Mesenchymal stem cell (in vitro differentiated cells and primary cell): ENCODE data around the gene C2orf72. TPM values are rescaled to one million over a fixed set of nuclear protein-coding genes. Genes with fewer than 3 reads are reported as not detected.

Experiments
- DNase-seq: peaks from one replicate; pipeline ENCODE4 v3.0.0-alpha.2; 2013
- H2AFZ ChIP-seq: one replicate; pipeline ENCODE4 v1.6.1; 2013; ENCODE audit warnings: low read depth, mild to moderate bottlenecking, control low read depth, inconsistent platforms, low read length, moderate library complexity
- H2AK5ac ChIP-seq: 2 replicates; pipeline ENCODE4 v1.6.1; 2013; ENCODE audit warnings: low read length, moderate library complexity, mild to moderate bottlenecking, inconsistent platforms; ENCODE audit not compliant: severe bottlenecking
- H2BK120ac ChIP-seq: one replicate; pipeline ENCODE4 v1.6.1; 2013; ENCODE audit warnings: low read depth, mild to moderate bottlenecking, inconsistent platforms, low read length, moderate library complexity
- H2BK12ac ChIP-seq, 2 experiments: one replicate each; pipeline ENCODE4 v1.6.1; 2013; ENCODE audit warnings: inconsistent platforms in 2 of 2, low read length in 2 of 2, mild to moderate bottlenecking in 2 of 2, moderate library complexity in 2 of 2, control low read depth in 1 of 2
- H2BK15ac ChIP-seq: one replicate; pipeline ENCODE4 v1.6.1; 2013; ENCODE audit warnings: mild to moderate bottlenecking, low read depth, inconsistent platforms; ENCODE audit not compliant: poor library complexity, severe bottlenecking
- H2BK5ac ChIP-seq: 2 replicates; pipeline ENCODE4 v1.6.1; 2013; ENCODE audit warnings: low read depth, mild to moderate bottlenecking, low read length, control low read depth, inconsistent platforms; ENCODE audit not compliant: poor library complexity, severe bottlenecking
- H3K14ac ChIP-seq, 2 experiments: one replicate each; pipeline ENCODE4 v1.6.1; 2013; ENCODE audit warnings: inconsistent platforms in 2 of 2, low read length in 2 of 2, control low read depth in 1 of 2, mild to moderate bottlenecking in 1 of 2, moderate library complexity in 1 of 2
- H3K18ac ChIP-seq, 2 experiments: one replicate each; pipeline ENCODE4 v1.6.1; 2013; ENCODE audit warnings: inconsistent platforms in 2 of 2, low read length in 2 of 2, control low read depth in 1 of 2, low read depth in 1 of 2, mild to moderate bottlenecking in 1 of 2
- H3K23ac ChIP-seq, 2 experiments: one replicate each; pipeline ENCODE4 v1.6.1; 2013; ENCODE audit warnings: inconsistent platforms in 2 of 2, low read length in 2 of 2, mild to moderate bottlenecking in 2 of 2, moderate library complexity in 2 of 2, control low read depth in 1 of 2
- H3K27ac ChIP-seq: 2 replicates; pipeline ENCODE4 v1.5.1; 2013; ENCODE audit warnings: mild to moderate bottlenecking, moderate library complexity, low read length, control low read depth, inconsistent platforms; ENCODE audit not compliant: poor library complexity, severe bottlenecking
- H3K27me3 ChIP-seq, 2 experiments: 2 replicates each; pipeline versions ENCODE4 v1.6.1 to v1.7.0; 2013; ENCODE audit warnings: low read length in 2 of 2, mild to moderate bottlenecking in 2 of 2, moderate library complexity in 2 of 2, control low read depth in 1 of 2, inconsistent platforms in 1 of 2; ENCODE audit not compliant: control insufficient read depth in 1 of 2, insufficient read depth in 1 of 2
- H3K36me3 ChIP-seq, 2 experiments: 2 replicates each; pipeline versions ENCODE4 v1.6.1 to v1.7.0; 2013; ENCODE audit warnings: low read length in 2 of 2, control low read depth in 1 of 2, inconsistent platforms in 1 of 2, low read depth in 1 of 2, mild to moderate bottlenecking in 1 of 2; ENCODE audit not compliant: insufficient read depth in 2 of 2, control insufficient read depth in 1 of 2
- H3K4ac ChIP-seq, 2 experiments: one replicate each; pipeline ENCODE4 v1.6.1; 2013; ENCODE audit warnings: inconsistent platforms in 2 of 2, low read length in 2 of 2, mild to moderate bottlenecking in 2 of 2, moderate library complexity in 2 of 2, control low read depth in 1 of 2, low read depth in 1 of 2
- H3K4me1 ChIP-seq: 2 replicates; pipeline ENCODE4 v1.6.1; 2013; ENCODE audit warnings: low read depth, low read length, control low read depth; ENCODE audit not compliant: control insufficient read depth, insufficient read depth
- H3K4me2 ChIP-seq: 2 replicates; pipeline ENCODE4 v1.6.1; 2013; ENCODE audit warnings: low read length, mild to moderate bottlenecking, inconsistent platforms; ENCODE audit not compliant: poor library complexity, severe bottlenecking
- H3K4me3 ChIP-seq, 2 experiments: 2 replicates each; pipeline versions ENCODE4 v1.5.1 to v1.7.0; 2013; ENCODE audit warnings: low read length in 2 of 2, mild to moderate bottlenecking in 2 of 2, control low read depth in 1 of 2, low read depth in 1 of 2; ENCODE audit not compliant: insufficient read depth in 1 of 2
- H3K79me1 ChIP-seq: replicated peaks from 2 replicates; pipeline ENCODE4 v1.6.1; 2013; ENCODE audit warnings: mild to moderate bottlenecking, control low read depth, low read length, inconsistent platforms; ENCODE audit not compliant: poor library complexity, severe bottlenecking
- H3K9ac ChIP-seq: 2 replicates; pipeline ENCODE4 v1.7.0; 2013; ENCODE audit warnings: mild to moderate bottlenecking, low read length, moderate library complexity
- H3K9me3 ChIP-seq: 2 replicates; pipeline ENCODE4 v1.7.0; 2013; ENCODE audit warnings: mild to moderate bottlenecking, low read length; ENCODE audit not compliant: control insufficient read depth
- H4K8ac ChIP-seq: one replicate; pipeline ENCODE4 v1.6.1; 2013; ENCODE audit warnings: inconsistent platforms, mild to moderate bottlenecking, low read length, moderate library complexity
- H4K91ac ChIP-seq: one replicate; pipeline ENCODE4 v1.6.1; 2013; ENCODE audit warnings: mild to moderate bottlenecking, low read length, inconsistent platforms
- WGBS: methylation state at CpG from one replicate; pipeline ENCODE4 v1.1.7; 2013; ENCODE audit warnings: mixed read lengths; 5-methylcytosine and 5-hydroxymethylcytosine counted together
- polyA plus RNA-seq, 2 experiments: library from polyadenylated mRNA; stranded (reverse); fragments of 200-250 nt; gene quantifications; one replicate each; pipeline ENCODE4 v1.2.3, GENCODE V29; 2013

The C2orf72 gene
- polyA plus RNA-seq (2013, experiment 1 of 2) = 0.08 TPM
- 0.18 TPM for polyA plus RNA-seq (2013, experiment 2 of 2)

DNA sequence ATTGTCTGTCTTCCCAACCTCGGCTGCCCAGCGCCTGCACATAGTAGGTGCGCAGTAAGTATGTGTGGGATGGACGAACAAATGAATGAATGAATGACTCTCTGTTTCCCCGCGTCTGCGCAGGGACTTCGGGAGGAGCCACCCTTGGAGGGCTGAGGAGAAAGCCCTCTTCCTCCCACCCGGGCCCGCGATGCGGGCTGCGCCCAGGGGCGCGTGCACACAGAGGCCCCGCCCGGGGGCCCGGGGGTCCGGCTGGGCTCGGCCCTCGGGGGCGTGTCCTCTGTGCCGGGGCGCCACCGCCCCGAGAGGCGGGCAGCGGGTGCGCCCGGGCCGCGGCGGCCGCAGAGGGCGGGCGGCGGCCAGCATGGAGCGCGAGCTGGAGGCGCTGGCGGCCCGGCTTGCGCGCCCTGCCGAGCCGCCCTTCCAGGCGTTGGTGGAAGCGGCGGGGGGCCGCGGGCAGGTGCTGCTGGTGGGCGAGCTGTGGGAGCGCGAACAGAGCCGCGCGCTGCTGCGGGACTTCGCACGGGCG, at the start of gene C2orf72:
Gene C2orf72, plus strand, starts transcription at position 322 of the 529 bp plus-strand sequence. Its CDS starts 43 bp downstream, at position 365.
- 8% methylated on average over 23 of the region's 61 CpGs for WGBS

GRCh38 chr2:230989731-230990130, 47.6 kb upstream of the C2orf72 start:
- no peak overlapping the region for H3K23ac ChIP-seq
- no peak overlapping the region for H2BK12ac ChIP-seq
- H3K9ac ChIP-seq = no peak overlapping the region
- H3K4ac ChIP-seq = no peak overlapping the region
- no peak overlapping the region for H3K18ac ChIP-seq
- H3K79me1 ChIP-seq = no peaks in the 10 kb centered on the region
- no peak overlapping the region for H3K27ac ChIP-seq
- H3K4me1 ChIP-seq = peaks cover 5% of the 10 kb centered on the region
- H2BK15ac ChIP-seq = no peak overlapping the region
- no peak overlapping the region for H4K91ac ChIP-seq
- no peaks in the 10 kb centered on the region for H3K9me3 ChIP-seq
- no peak overlapping the region for H4K8ac ChIP-seq
- no peak overlapping the region for H2BK120ac ChIP-seq
- no peak overlapping the region for H2AK5ac ChIP-seq
- DNase-seq = no peak
- no peak overlapping the region for H3K4me2 ChIP-seq
- no peak overlapping the region for H2AFZ ChIP-seq
- no peak overlapping the region for H2BK5ac ChIP-seq
- no peak overlapping the region for H3K4me3 ChIP-seq
- peaks cover 24 to 73% of the 10 kb centered on the region in 2 experiments for H3K27me3 ChIP-seq
- no peaks in the 10 kb centered on the region for H3K36me3 ChIP-seq
- no peak overlapping the region for H3K14ac ChIP-seq
- 90% methylated on average over 21 of the region's 21 CpGs for WGBS

More for the DNA sequence above, at the start of gene C2orf72:
- Histone ChIP-seq H3K27me3 (peaks cover 82 to 91% of the 10 kb centered on the region in 2 experiments), H3K9me3 (no peaks in the 10 kb centered on the region), H3K4me3 (peak within 1 kb of the TSS in 1 of 2 experiments; percentile 51), H2BK120ac (no peak within 1 kb of the TSS), H3K18ac (peak within 1 kb of the TSS in 1 of 2 experiments; percentile 30), H2AK5ac (no peak within 1 kb of the TSS), H2BK12ac (no peak within 1 kb of the TSS), H3K36me3 (peaks cover 0 to 2% of the 10 kb centered on the region in 2 experiments), H3K79me1 (no peaks in the 10 kb centered on the region), H3K9ac (no peak within 1 kb of the TSS), H3K4me1 (peaks cover 16% of the 10 kb centered on the region), H2BK5ac (no peak within 1 kb of the TSS), H4K8ac (no peak within 1 kb of the TSS), H3K4ac (no peak within 1 kb of the TSS), H2BK15ac (peak within 1 kb of the TSS; percentile 44), H4K91ac (no peak within 1 kb of the TSS), H3K4me2 (peak within 1 kb of the TSS; percentile 83), H2AFZ (no peak within 1 kb of the TSS), H3K27ac (no peak within 1 kb of the TSS), H3K23ac (peak within 1 kb of the TSS in 1 of 2 experiments; percentile 34), H3K14ac (no peak within 1 kb of the TSS)
- no peak for DNase-seq

- no peak overlapping the region for H4K8ac ChIP-seq
- H3K9me3 ChIP-seq = no peaks in the 10 kb centered on the region
- H2AFZ ChIP-seq = no peak overlapping the region
- no peak overlapping the region for H3K9ac ChIP-seq
- H3K27ac ChIP-seq = no peak overlapping the region
- H2AK5ac ChIP-seq = no peak overlapping the region
- no peak overlapping the region for H3K14ac ChIP-seq
- H3K18ac ChIP-seq = no peak overlapping the region
- H3K27me3 ChIP-seq = peaks cover 25 to 78% of the 10 kb centered on the region in 2 experiments
- H3K4me2 ChIP-seq = no peak overlapping the region
- no peak overlapping the region for H3K4me3 ChIP-seq
- peaks cover 5% of the 10 kb centered on the region for H3K4me1 ChIP-seq
- 96% methylated on average over 70 of the region's 70 CpGs for WGBS
- no peaks in the 10 kb centered on the region for H3K36me3 ChIP-seq
- H2BK120ac ChIP-seq = no peak overlapping the region
- DNase-seq = no peak
- H3K4ac ChIP-seq = no peak overlapping the region
- no peak overlapping the region for H2BK12ac ChIP-seq
- H3K79me1 ChIP-seq = no peaks in the 10 kb centered on the region
- no peak overlapping the region for H3K23ac ChIP-seq
- no peak overlapping the region for H2BK15ac ChIP-seq
- no peak overlapping the region for H4K91ac ChIP-seq
- H2BK5ac ChIP-seq = no peak overlapping the region
These were observed 47.0 kb upstream of the C2orf72 start for GRCh38 chr2:230990131-230990898.

DNA sequence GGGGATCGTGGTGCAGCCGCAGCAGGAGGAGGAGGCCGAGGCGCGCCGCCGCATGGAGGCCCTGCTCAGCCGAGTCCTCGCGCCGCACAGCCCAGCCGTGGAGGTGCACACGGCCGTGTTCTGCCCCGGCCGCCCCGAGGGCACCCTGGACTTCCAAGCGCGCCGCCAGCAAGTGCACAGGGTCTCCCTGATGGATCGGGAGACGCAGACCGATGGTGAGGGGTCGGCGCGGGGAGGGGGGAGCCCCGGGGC, 46.5 kb upstream of the C2orf72 start:
- Histone ChIP-seq H3K9me3 (no peaks in the 10 kb centered on the region), H2BK15ac (no peak overlapping the region), H3K4me2 (no peak overlapping the region), H3K36me3 (no peaks in the 10 kb centered on the region), H3K14ac (no peak overlapping the region), H2AFZ (no peak overlapping the region), H3K23ac (no peak overlapping the region), H4K91ac (no peak overlapping the region), H3K9ac (no peak overlapping the region), H4K8ac (no peak overlapping the region), H3K27me3 (peaks cover 30 to 79% of the 10 kb centered on the region in 2 experiments), H3K4ac (no peak overlapping the region), H2BK12ac (no peak overlapping the region), H2AK5ac (no peak overlapping the region), H3K4me1 (peaks cover 5% of the 10 kb centered on the region), H2BK120ac (no peak overlapping the region), H3K79me1 (no peaks in the 10 kb centered on the region), H3K4me3 (no peak overlapping the region), H3K27ac (no peak overlapping the region), H2BK5ac (no peak overlapping the region), H3K18ac (no peak overlapping the region)
- no peak for DNase-seq
- WGBS = 96% methylated on average over 17 of the region's 27 CpGs
